Vagina (tissue), 2 donors: ENCODE results near the gene HDGFL2. TPM values are rescaled to one million over a fixed set of nuclear protein-coding genes. Genes with fewer than 3 reads are reported as not detected.

ENCODE experiments used
- DNase-seq, 2 donors: peaks; one replicate each; pipeline ENCODE4 v3.0.0-alpha.2; 2017; ENCODE audit errors: extremely low spot score in 2 of 2
- H3K27ac ChIP-seq: fragments of 200-600 bp; sonication (generic); one replicate; pipeline ENCODE4 v1.5.1; 2019
- H3K27me3 ChIP-seq: fragments of 200-600 bp; sonication (generic); one replicate; pipeline ENCODE4 v1.5.1; 2019
- H3K36me3 ChIP-seq, 2 donors: fragments of 200-600 bp; sonication (generic); one replicate each; pipeline ENCODE4 v1.5.1; 2017 to 2019
- H3K4me1 ChIP-seq: fragments of 200-600 bp; sonication (generic); one replicate; pipeline ENCODE4 v1.5.1; 2019
- H3K4me3 ChIP-seq, 2 donors: fragments of 200-600 bp; sonication (generic); 1 replicate in 1 of 2; 2 replicates in 1 of 2; pipeline ENCODE4 v1.5.1; 2016 to 2019
- H3K9me3 ChIP-seq: fragments of 200-600 bp; sonication (generic); one replicate; pipeline ENCODE4 v1.5.1; 2019
- POLR2A ChIP-seq, 2 donors: fragments of 450-650 bp; IDR thresholded peaks; one replicate each; pipeline ENCODE4 v1.6.1; 2017; ENCODE audit warnings: antibody characterized with exemption in 2 of 2, mild to moderate bottlenecking in 2 of 2, moderate library complexity in 2 of 2
- POLR2AphosphoS5 ChIP-seq, 2 donors: sonication (generic); formaldehyde crosslinking; IDR thresholded peaks; one replicate each; pipeline ENCODE4 v1.9.0; 2017; ENCODE audit warnings: antibody characterized with exemption in 2 of 2, mild to moderate bottlenecking in 2 of 2, low read depth in 1 of 2; ENCODE audit not compliant: insufficient read depth in 1 of 2
- intact Hi-C: fragments of 100-400 bp; cut with DNase I; formaldehyde crosslinking; loops from one replicate; pipeline ENCODE4 v1.15.1; 2023
- total RNA-seq: library from RNA; depleted of rRNA; stranded (reverse); fragments of >200 nt; gene quantifications from one replicate; pipeline ENCODE4 v1.2.3, GENCODE V29; 2016
- TF ChIP-seq, protein P1 (sequence below), 3 experiments: fragments of 450-650 bp in 2 of 3; fragments of 200-600 bp in 1 of 3; sonication (generic) in 1 of 3; IDR thresholded peaks; one replicate each; pipeline ENCODE4 v1.5.1; 2017 to 2019; ENCODE audit warnings: antibody characterized with exemption in 3 of 3, mild to moderate bottlenecking in 2 of 3, moderate library complexity in 2 of 3

HDGFL2 gene
- total RNA-seq, 1 donor from 2014 or later, result 33.1 TPM

DNA sequence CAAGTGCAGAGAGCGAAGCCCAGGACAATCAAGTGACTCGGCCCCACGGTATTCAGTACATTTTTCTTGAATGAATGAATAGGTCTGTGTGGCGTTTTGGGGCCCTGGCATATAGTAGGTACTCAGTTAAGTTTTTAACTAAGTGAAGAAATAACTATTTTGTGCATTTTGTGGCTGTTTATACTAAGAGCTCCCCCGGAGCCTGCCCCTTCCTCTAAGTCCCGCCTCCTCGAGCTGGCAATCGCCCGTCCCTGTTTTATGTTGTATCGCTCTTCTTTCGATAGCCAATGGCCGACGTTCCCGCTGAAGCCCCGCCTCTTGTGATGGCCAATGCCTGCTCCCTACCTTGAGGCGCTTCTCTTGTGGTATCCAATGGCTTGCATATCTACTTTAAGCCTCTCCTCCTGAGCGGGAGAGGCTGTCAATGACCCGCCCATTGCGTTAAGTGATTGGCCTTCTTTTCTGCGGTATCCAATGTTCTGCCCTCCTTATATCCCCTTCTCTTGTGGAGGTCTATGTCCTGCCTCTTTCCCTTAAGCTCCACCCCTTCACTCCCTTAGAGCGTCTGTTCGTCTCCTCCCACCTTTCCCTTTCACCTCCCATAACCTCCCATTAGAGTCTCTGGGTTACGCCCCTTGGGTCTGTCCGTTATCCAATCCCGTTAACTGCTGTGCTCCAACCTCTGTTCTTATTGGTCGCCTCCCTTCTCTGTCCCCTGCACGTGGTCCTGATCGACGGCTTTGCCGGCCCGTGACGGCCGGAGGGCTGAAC, 509 bp upstream of the HDGFL2 start:
- peak overlapping the region; percentile 75 for H3K27ac ChIP-seq
- peak; percentile 100 for DNase-seq
- peaks cover 31% of the 10 kb centered on the region for H3K4me1 ChIP-seq
- peaks cover 0 to 7% of the 10 kb centered on the region in 2 donors for H3K36me3 ChIP-seq
- H3K27me3 ChIP-seq, result no peaks in the 10 kb centered on the region
- peak overlapping the region; percentile 91 to 99 for H3K4me3 ChIP-seq
- peak; percentile 66 to 93 for TF ChIP-seq POLR2AphosphoS5 (IDR thresholded peaks at IDR 0.05; ENCODE audit: insufficient read depth in 1 of 2, low read depth in 1 of 2)
- no peak for TF ChIP-seq POLR2A (IDR thresholded peaks at IDR 0.05)
- TF ChIP-seq, protein P1, sequence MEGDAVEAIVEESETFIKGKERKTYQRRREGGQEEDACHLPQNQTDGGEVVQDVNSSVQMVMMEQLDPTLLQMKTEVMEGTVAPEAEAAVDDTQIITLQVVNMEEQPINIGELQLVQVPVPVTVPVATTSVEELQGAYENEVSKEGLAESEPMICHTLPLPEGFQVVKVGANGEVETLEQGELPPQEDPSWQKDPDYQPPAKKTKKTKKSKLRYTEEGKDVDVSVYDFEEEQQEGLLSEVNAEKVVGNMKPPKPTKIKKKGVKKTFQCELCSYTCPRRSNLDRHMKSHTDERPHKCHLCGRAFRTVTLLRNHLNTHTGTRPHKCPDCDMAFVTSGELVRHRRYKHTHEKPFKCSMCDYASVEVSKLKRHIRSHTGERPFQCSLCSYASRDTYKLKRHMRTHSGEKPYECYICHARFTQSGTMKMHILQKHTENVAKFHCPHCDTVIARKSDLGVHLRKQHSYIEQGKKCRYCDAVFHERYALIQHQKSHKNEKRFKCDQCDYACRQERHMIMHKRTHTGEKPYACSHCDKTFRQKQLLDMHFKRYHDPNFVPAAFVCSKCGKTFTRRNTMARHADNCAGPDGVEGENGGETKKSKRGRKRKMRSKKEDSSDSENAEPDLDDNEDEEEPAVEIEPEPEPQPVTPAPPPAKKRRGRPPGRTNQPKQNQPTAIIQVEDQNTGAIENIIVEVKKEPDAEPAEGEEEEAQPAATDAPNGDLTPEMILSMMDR (IDR thresholded peaks at IDR 0.05), result no peak
- intact Hi-C loops, result no loop called here
- no peaks in the 10 kb centered on the region for H3K9me3 ChIP-seq

DNA sequence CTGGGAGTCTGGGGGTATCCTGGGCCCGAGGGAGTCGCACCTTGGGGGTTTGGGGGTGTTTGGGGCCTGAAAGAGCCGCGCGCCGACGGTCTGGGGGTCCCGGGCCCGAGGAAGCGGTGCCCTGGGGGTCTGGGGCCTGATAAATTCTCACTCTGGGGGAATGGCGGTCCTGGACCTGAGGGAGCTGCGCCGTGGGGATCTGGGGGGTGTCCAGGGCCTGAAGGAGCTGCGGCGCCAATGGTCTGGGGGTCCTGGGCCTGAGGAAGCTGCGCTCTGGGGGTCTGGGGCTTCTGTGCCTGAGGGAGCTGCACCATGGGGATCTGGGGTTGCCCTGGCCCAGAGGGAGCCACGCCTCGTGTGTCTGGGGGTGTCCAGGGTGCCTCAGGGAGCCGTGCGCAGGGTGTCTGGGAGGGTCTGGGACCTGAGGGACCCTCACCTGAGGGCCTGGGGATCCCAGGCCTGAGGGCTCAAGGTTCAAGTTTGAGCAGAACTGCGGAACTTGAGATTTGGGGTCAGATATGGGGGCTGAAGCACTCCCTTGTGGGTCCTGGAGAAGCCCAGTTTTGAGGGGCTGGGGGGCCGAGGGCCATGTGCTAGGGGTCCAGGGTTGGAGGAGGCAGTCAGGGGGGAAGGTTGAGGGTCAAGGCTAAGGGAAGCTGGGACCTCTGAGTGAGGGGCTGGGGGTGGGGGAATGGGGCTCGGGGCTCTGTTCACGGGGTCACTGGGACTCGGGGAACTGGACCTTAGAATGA, 1.1 kb downstream of the HDGFL2 start:
- H3K4me3 ChIP-seq, result peak overlapping the region; percentile 91 to 99
- no peak for DNase-seq
- peaks cover 31% of the 10 kb centered on the region for H3K4me1 ChIP-seq
- TF ChIP-seq, protein P1 (IDR thresholded peaks at IDR 0.05), result no peak
- peaks cover 0 to 13% of the 10 kb centered on the region in 2 donors for H3K36me3 ChIP-seq
- intact Hi-C loops, result no loop called here
- H3K9me3 ChIP-seq, result no peaks in the 10 kb centered on the region
- H3K27ac ChIP-seq, result peak overlapping the region; percentile 74
- H3K27me3 ChIP-seq, result no peaks in the 10 kb centered on the region

DNA sequence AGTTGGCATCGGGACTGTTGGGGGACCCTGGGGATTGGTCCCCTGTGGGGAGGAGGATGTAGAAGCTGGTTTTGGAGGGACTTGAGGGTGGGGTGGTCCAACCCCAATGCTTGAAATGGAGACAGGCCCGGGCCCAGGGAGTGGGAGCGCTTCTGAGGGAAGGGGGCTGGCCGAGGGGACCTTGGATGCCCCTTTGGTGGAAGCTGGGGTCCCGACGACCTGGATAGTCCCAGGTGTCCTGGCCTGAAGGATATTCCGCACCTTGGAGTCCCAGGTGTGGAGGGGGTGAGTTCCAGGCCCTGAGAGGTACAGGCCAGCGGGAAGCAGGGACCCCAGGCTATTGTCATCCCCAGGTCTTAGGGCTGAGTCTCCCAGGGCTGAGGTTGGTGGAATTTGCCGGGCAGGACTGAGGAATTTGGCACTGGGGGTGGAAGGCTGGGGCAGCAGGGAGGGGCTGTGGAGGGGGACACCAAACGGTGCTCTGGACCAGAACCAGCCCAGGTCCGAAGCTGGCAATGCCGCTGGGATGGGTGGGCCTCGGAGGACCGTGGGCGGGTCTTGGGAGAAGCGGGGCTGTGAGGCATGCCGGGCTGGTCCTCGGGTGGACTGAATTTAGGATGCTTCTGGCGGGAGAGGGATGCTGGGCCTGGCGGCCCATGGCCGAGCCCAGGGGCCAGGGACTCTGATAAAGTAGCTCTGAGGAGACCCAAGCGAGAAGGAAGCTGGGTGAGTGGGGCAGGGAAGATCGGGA, 1.8 kb downstream of the HDGFL2 start:
- Histone ChIP-seq H3K27ac (no peak overlapping the region), H3K36me3 (peaks cover 0 to 13% of the 10 kb centered on the region in 2 donors), H3K4me1 (peaks cover 31% of the 10 kb centered on the region), H3K4me3 (peak overlapping the region; percentile 91 to 99), H3K9me3 (no peaks in the 10 kb centered on the region), H3K27me3 (no peaks in the 10 kb centered on the region)
- intact Hi-C loops, result no loop called here
- TF ChIP-seq POLR2AphosphoS5 (IDR thresholded peaks at IDR 0.05; ENCODE audit: insufficient read depth in 1 of 2, low read depth in 1 of 2), result no peak
- no peak for TF ChIP-seq POLR2A (IDR thresholded peaks at IDR 0.05)
- TF ChIP-seq, protein P1 (IDR thresholded peaks at IDR 0.05), result no peak
- no peak for DNase-seq

DNA sequence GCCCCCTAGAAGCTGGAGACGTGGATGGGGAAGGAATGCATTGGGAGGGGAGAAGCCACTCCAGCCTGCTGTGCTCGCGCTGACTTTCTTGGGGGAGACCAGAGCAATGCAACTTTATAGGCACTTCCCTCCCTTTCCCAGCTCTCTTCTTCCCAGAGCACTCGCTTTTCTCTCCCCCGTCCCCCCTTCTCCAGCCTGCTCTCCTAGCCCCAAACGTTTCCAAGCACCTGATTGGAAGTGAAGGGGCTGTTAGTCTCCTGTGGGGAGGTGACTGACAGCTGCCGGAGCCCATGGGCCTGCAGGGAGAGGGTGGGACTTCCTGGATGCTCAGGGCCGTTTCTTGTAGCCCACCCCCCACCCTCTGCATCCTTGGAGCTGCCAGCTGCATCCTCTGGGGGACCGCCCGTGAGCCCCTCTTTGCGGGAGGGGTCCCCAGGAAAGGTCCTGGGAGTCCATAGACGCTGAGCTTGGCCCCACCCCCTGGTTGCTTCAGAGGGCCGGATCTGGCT, 2.5 kb downstream of the HDGFL2 start:
- no peak for DNase-seq
- Histone ChIP-seq H3K27me3 (no peaks in the 10 kb centered on the region), H3K9me3 (no peaks in the 10 kb centered on the region), H3K36me3 (peaks cover 0 to 17% of the 10 kb centered on the region in 2 donors), H3K4me1 (peaks cover 31% of the 10 kb centered on the region), H3K4me3 (peak overlapping the region; percentile 91 to 99), H3K27ac (no peak overlapping the region)
- intact Hi-C loops, result no loop called here
- no peak for TF ChIP-seq POLR2AphosphoS5 (IDR thresholded peaks at IDR 0.05; ENCODE audit: insufficient read depth in 1 of 2, low read depth in 1 of 2)
- TF ChIP-seq, protein P1 (IDR thresholded peaks at IDR 0.05), result no peak
- TF ChIP-seq POLR2A (IDR thresholded peaks at IDR 0.05), result no peak
